HG02884 (cell line): ENCODE measurements around the gene TAF11L5.
"Not testable (repeated sequence)": the region's sequence is repeated elsewhere in the genome, so short reads cannot be mapped to it uniquely, and the experiment has no call there.

ENCODE experiments used
- ATAC-seq: cut with Tn5 transposase; IDR thresholded peaks from one replicate; pipeline ENCODE4 v1.9.1; 2021; ENCODE audit warnings: mild to moderate bottlenecking, moderate library complexity; ENCODE audit not compliant: unreplicated experiment

Gene TAF11L5

DNA sequence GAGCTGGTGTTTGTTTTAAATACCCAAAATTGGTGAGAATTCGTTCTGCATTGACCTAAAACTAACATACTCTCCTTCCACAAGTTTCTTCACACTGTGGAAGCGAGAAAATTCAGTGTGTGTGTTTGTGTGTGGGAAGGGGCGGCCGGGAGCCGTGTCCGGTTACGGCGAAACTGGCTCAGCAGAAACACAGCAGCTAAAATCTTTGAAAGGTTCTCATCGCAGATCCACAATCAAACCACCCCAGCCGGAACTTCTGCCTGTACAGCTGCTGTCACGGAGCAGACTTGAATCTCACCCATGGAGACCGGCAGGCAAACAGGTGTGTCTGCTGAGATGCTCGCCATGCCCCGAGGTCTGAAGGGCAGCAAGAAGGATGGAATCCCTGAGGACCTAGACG is at the start of gene TAF11L5:
TAF11L5 (plus strand) TSS at position 301 of the 400 bp plus-strand sequence.
- not testable (repeated sequence) for ATAC-seq

DNA sequence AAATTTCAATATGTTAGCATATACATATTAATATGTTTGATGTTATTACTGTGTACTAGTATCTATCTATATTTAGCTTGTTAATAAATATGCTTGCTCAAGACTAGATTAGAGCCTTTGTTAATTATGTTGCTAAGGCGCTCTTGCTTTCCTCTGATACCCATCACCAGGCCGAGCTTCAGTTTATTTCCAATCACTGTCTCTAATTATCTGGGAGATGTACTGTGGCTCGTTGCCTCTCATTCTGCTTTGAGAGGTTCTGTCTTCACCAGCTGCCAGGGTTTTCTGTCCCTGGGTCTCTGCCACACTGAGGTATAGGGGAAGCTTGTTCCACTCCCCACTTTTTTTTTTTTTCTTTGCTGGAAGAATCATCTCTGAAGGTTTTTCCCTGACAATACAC is 48.0 kb upstream of the TAF11L5 start:
- no peak for ATAC-seq

- no peak for ATAC-seq
Measured at GRCh38 chr5:17477573-17478265, 47.3 kb upstream of the TAF11L5 start.

GRCh38 chr5:17481378-17481777 is 43.7 kb upstream of the TAF11L5 start:
- no peak for ATAC-seq

DNA sequence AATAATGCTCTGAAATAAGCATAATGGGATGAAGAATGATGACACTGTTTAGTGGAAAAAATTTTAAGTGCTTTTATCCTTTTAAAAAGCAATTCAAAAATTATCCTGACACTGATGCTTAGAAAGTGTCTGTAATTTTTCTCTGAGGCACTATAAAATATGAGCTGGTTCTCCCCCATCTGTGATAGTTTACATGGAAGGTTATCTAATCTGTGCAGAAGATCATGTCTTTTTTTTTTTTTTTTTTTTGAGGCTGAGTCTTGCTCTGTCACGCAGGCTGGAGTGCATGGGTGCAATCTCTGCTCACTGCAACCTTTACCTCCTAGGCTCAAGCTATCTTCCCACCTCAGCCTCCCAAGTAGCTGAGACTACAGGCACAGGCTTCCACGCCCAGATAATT is 42.2 kb upstream of the TAF11L5 start:
- ATAC-seq: no peak

- not testable (repeated sequence) for ATAC-seq
Measured at GRCh38 chr5:17486464-17487173, 38.4 kb upstream of the TAF11L5 start.

DNA sequence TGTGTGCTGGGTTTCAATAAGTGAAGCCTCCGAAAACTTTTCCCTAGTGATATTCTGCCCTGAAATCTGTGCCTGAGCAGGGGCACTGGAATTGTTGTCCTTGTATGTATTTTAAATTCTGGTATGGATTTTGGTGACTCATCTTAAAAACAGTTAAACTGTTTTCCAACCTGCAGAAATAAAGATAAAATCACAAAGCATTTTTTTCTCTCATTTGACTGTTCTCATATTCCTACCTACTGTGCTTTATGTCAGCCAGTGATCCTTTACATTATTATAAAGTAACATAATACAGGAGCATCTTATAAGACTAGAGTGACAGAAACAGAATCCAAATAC is 37.9 kb upstream of the TAF11L5 start:
- ATAC-seq: no peak

DNA sequence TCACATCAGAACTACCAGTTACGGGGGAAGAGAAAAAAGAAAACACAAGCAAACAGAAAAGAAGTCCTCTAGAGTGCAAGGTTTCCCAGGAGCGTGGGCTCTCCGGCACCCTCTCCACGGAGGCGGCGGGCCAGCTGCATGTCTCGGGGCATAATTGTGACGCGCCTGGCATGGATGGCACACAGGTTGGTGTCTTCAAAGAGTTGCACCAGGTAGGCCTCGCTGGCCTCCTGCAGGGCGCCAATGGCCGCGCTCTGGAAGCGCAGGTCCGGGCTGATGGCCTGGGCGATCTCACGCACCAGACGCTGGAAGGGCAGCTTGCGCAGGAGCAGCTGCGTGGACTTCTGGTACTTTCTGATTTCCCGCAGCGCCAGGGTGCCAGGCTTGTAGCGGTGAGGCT is 33.8 kb upstream of the TAF11L5 start:
- ATAC-seq: not testable (repeated sequence)

- ATAC-seq: no peak
Measured at GRCh38 chr5:17492770-17493169, 32.3 kb upstream of the TAF11L5 start.

DNA sequence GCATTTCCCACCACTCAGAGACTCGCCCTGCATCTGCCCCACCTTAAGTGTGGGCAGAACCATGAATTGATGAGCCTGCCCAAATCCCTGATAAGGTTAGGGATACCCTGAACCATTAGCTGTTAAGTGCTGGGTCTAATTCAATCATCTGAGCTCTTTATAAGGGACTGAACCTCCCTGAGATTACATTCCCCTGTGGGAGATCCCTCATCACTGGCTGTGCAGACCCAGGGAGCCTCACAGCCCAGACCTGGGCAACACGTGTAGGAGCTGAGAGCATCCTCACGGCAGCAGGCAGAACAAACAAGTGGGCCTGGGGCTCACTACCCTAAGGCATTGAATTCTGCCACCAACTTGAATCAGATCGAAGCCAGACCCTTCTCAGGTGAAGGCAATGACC is 27.6 kb upstream of the TAF11L5 start:
- no peak for ATAC-seq

- ATAC-seq: not testable (repeated sequence)
Measured at GRCh38 chr5:17497931-17498330, 27.1 kb upstream of the TAF11L5 start, which contains the start of gene TAF11L2. TSS of gene TAF11L2 (plus strand) at chr5:17498231.

DNA sequence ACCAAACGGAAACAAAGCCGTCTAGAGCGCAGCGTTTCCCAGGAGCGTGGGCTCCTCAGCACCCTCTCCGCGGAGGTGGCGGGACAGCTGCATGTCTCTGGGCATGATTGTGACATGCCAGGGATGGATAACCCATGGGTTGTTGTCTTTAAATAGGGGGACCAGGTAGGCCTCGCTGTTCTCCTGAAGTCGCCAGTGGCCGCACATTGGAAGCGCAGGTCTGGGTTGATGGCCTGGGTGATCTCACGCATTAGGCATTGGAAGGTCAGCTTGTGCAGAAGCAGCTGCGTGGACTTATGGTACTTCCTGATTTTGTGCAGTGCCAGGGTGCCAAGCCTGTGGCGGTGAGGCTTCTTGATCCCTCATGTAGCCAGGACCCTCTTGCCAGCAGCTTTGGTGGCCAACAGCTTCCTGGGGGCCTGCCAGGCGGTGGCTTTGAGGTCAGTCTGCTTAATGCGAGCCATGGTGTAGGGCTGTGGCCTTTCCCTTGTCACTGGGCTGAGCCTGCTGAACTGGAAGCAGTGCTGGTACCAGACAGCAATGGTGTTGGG is 13.2 kb upstream of the TAF11L5 start:
- ATAC-seq: no peak

DNA sequence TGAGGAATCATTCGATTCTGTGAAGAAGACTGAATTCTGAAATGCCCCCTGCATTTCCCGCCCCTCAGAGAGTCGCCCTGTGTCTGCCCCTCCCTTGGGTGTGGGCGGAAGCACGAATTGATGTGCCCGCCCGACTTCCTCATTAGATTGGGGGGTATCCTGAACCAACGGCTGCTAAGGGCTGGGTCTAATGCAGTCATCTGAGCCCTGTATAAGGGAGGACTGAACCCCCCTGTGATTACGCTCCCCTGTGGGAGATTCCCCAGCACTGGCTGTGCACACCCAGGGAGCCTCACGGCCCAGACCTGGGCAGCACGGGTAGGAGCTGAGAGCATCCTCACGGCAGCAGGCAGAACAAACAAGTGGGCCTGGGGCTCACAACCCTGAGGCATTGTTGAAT is 7.5 kb upstream of the TAF11L5 start:
- not testable (repeated sequence) for ATAC-seq

- ATAC-seq: not testable (repeated sequence)
Measured at GRCh38 chr5:17518067-17518466, 7.0 kb upstream of the TAF11L5 start, which contains the start of gene TAF11L3. TSS of gene TAF11L3 (plus strand) at chr5:17518367.

DNA sequence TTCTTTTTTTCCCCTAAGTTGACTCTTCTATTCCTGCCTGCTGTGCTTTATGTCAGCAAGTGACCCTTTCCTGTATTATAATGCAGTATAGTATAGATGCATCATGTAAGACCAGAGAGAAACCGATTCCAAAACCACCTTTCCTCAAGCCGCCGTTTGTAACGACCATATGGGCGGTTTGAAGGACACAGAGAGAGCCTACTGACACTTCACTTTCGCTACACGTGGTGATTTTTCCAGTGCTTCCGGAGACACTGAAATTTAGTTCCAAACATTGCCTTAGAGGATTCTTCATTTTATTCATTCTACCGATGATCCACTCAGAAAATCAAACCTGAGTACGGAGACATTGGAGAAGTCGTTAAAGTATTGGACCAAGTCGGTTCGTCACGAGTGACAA is 5.5 kb upstream of the TAF11L5 start:
- not testable (repeated sequence) for ATAC-seq

DNA sequence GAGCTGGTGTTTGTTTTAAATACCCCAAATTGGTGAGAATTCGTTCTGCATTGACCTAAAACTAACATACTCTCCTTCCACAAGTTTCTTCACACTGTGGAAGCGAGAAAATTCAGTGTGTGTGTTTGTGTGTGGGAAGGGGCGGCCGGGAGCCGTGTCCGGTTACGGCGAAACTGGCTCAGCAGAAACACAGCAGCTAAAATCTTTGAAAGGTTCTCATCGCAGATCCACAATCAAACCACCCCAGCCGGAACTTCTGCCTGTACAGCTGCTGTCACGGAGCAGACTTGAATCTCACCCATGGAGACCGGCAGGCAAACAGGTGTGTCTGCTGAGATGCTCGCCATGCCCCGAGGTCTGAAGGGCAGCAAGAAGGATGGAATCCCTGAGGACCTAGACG is 3.5 kb upstream of the TAF11L5 start, which contains the start of gene TAF11L4:
TAF11L4 (plus strand) TSS at position 301 of the 400 bp plus-strand sequence.
- ATAC-seq: not testable (repeated sequence)

GRCh38 chr5:17526504-17526903 is 1.5 kb downstream of the TAF11L5 start:
- ATAC-seq: not testable (repeated sequence)

GRCh38 chr5:17528369-17528768 is 3.3 kb downstream of the TAF11L5 start, which contains the start of gene TAF11L6:
TSS of gene TAF11L6 (plus strand) at chr5:17528669.
- not testable (repeated sequence) for ATAC-seq
